Glomerular visceral epithelial cell (primary cell): Measurements from ENCODE around the gene NPR1.
"Not testable (repeated sequence)": the region's sequence is repeated elsewhere in the genome, so short reads cannot be mapped to it uniquely, and the experiment has no call there.

Experiments
- DNase-seq: peaks from one replicate; pipeline ENCODE4 v3.0.0-alpha.2; 2016; ENCODE audit errors: extremely low spot score

NPR1 gene

GRCh38 chr1:153724634-153725033 is 46.1 kb downstream of the NPR1 start:
- DNase-seq: not testable (repeated sequence)

DNA sequence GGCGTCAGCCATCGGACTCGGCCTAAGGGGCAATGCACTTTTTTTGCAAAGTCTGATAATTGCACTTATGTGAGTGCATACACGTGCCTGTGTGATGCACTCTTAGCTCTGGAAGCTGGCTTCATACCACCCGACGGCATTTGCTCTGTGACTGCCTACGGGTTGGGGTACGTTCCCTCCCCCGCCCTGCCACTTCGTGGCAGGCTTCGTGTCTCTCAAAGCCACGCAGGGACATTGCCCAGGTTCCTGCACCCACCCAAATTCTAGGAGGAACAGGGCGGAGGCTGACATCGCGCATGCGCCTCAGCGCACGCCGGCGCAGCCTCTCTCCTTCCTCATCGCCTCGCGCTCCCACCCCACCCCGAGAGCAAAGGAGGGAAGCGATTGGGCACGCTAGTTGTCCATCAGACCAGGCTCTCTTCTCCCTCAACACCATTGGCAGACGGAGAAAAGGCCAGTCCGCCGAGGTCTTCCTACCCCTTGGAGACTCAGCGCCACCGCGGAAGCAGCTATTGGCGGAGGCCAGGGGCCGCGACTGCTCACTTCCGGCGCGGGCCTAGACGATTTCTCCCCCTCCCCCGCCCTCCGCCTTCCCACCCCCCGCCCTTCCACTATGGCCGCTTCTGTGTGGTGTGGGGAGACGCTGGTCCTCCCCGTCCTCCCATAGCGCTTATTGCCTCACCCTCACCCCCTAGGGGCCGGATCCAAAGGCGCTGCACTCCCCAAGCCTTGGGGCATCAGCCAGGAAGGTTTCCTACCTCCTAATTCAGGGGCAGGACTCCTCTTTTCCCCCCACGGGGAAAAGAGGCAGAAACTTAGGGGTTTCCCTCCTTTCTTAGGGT is 49.2 kb downstream of the NPR1 start, which contains the start of gene INTS3:
Gene INTS3, plus strand, starts transcription at position 588 of the 842 bp plus-strand sequence. CDS start 585 bp downstream, outside the sequence.
- DNase-seq: peak; percentile 100

DNA sequence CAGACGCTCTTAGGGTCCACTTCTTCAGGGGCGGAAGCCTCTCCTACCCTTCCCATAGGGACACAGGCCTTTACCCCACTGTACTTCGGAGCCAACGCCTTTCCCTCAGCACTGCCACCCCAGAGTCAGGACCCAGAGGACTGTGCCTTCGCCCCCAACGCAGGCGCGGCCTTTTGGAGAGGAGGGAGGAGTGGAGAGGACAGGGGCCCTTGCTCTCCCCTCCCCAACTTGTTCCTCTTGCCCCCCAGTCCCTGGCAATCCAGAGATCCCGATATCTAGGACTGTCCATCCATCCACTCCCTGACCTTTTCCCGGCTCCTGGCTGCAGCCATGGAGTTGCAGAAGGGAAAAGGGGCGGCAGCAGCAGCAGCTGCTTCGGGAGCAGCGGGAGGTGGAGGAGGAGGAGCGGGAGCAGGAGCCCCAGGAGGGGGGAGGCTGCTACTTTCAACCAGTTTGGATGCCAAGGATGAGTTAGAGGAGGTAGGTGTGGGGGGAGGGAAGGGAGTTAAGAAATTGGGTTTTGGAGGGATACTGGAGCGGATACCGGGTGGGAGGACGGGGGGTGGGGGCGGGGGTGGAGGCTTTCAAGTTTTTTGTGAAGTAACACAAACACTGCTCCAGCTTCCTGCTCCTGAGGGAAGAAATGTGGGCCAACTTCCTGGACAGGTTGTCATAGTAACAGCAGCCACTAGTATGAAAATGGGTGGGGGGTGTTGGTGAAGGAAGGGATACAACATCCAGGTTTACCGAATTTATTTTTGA is 50.0 kb downstream of the NPR1 start:
- peak; percentile 51 for DNase-seq

- DNase-seq: no peak
These were observed 52.0 kb downstream of the NPR1 start for GRCh38 chr1:153730468-153730988.

DNA sequence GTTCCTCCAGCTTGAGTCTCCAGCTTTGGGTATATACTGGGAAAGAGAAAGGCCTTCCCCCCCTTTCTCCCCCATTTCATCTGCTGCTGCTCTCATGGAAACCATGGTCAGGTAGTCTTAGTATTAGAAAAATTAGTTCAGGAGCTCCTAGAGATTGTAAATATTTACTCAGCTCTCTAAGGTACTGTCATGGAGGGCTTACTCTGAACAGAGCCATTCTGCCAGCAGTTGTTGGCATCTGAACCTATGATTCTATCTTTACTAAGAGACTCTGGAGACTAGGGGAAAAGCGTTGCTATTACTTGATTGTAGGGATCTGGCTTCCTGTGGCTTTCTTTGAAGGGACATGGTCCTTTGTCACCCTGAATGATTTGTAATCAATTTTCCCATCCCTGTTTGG is 55.5 kb downstream of the NPR1 start:
- DNase-seq: no peak

- no peak for DNase-seq
These were observed 56.1 kb downstream of the NPR1 start for GRCh38 chr1:153734396-153735089.

DNA sequence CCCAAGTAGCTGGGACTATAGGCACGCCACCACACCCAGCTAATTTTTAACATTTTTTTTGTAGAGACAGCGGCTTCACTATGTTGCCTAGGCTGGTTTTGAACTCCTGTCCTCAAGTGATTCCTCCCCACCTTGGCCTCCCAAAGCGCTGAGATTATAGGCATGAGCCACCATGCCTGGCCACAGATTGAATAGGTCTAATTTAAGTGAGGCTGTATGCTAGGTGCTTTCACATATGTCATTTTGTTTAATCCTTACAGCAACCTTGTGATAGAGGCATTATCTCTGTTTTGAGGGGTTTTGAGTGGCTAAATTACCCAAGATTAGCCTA is 56.6 kb downstream of the NPR1 start:
- no peak for DNase-seq

GRCh38 chr1:153741986-153742385 is 63.5 kb downstream of the NPR1 start:
- no peak for DNase-seq

DNA sequence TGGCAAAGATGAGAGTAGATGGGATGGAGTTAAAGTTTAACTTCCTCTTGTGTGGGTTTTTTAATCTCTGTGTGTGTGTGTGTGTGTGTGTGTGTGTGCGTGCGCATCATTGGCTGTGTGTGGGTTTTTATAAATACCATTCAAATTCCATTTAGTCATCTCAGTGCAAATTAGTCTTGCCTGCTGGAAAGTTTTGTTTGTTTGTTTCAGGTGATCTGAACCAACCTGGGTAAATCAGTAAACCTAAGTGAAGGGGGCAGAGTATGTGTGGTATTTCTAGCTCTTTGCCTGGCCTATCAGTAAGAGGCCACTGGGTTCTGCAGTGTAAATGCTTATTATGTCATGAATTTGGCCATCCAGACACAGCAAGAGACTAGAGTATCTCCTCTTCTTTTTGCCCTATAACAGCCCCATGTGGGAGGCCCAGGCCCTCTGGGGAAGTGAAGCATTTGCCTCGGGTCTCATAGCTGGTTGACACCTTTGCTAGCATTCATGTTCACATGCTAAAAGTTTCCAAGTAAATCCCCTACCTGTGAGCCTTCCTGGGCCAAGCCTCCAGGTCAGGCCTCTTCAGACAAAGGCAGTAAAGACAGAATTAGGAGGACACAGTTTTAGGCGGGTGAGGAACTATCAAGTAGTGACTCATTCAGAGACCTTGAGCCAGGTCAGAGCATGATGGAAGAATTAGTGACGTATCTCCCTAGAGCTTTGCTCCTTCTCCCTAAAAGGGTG is 64.1 kb downstream of the NPR1 start:
- DNase-seq: peak; percentile 96
